ENCODE measurements around the gene COPE.

The COPE gene

GRCh38 chr19:18893587-18894253 is 25.5 kb downstream of the COPE start:
- no peak for DNase-seq

DNA sequence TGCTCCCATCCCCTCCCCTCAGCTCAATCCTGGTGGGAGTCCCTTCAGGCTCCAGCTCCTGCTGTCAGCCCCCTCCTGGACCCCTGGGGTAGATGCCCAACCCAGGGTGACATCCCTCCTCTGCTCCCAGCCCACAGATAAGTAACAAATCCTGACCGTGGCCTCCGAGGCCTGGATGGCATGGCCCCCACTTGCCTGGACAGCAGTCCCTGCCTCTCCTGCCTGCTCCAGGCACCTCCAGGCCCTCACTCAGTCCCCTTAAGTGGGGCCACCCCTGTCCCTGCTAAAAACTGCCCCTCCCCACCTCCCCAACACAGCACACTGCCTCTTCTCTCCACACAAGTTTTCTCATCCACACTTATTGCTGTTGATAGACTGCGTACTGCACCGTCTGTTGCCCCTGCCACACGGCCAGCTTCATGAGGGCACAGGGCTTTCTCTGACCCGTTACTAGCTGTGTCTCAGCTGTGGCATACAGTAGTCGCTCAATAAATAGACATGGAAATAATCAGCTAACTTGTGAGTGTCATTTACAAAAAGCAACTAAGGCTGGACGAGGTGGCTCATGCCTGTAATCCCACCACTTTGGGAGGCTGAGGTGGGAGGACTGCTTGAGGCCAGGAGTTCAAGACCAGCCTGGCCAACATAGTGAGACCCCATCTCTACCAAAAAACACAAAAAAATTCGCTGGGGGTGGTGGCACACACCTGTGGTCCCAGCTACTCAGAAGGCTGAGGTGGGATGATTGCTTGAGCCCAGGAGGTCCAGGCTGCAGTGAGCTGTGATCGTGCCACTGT is 29.0 kb downstream of the COPE start:
- no peak for DNase-seq

GRCh38 chr19:18886972-18887371 is 32.2 kb downstream of the COPE start:
- DNase-seq, result no peak

- no peak for DNase-seq
These were observed 35.5 kb downstream of the COPE start for GRCh38 chr19:18883526-18884304.

- no peak for DNase-seq
These were observed 37.7 kb downstream of the COPE start for GRCh38 chr19:18881491-18881890.

GRCh38 chr19:18879579-18880373 is 39.4 kb downstream of the COPE start:
- no peak for DNase-seq

- no peak for DNase-seq
These were observed 40.2 kb downstream of the COPE start for GRCh38 chr19:18878858-18879578.

DNA sequence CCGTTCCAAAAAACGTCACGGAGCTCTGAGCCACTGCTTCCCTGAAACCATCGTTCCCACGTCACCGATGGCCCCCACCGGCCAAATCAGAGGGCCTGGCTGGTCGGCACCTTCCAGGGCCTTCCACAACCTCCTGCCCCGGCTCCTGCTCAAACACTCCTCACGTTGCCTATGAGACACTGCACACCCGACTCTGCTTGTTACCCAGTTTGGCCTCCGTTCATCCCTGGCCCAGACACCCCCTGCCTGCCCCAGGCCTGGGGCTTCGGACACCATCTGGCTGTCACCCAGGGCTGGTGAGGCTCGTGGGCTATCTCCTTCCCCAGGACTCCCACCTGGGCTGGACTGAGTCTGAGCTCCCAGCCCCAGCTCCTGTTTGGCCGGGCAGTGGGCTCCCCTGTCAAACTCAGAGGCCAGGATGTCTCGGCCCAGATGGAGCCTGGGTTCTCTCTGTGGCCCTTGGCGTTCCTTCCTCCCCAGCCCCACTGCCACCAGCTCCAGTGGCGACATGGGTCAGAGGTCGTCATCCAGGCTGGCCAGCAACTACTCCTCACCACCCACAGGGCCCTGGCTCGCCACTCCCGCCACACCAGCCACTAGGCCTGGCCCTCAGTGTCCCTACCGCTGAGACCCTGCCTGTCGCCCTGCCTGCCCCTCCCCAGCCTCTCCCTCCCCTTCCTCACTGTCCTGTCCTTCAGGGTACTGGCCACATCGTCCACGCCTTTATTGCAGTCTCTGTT is 41.0 kb downstream of the COPE start:
- no peak for DNase-seq

DNA sequence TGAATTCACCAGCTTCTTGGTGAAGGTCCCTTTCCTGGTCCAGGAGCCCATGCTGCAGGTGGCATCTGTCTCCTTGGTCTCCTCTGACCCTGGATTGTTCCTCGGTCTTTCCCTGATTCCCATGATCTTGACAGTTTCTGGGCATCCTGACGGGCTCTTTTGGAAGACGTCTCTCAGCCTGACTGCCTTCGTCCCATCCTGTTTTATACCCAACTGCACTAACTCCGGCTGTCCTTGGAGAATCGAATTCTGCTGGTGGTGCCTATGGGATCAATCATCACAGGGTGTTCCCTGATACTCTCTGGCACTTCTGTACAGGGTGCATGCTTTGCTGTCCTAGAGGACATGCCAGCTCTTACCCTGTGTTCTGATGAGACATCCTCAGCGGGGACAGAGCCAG is 42.3 kb downstream of the COPE start:
- DNase-seq, result no peak

DNA sequence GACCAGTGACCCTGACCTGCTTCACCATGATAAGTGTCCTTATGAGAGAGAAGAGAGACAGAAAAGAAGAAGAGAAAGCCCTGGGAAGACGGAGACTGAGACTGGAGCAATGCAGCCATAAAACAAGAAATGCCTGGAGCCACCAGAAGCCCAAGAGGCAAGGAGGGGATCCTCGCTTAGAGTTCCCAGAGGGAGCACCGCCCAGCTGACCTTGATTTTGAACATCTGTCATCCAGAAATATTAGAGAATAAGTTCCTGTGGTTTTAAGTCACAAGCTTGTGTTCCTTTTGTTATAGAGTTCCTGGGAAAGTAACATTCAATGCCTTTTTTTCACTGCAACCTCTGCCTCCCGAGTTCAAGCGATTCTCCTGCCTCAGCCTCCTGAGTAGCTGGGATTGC is 43.5 kb downstream of the COPE start:
- no peak for DNase-seq

GRCh38 chr19:18871543-18871942 is 47.6 kb downstream of the COPE start:
- no peak for DNase-seq

DNA sequence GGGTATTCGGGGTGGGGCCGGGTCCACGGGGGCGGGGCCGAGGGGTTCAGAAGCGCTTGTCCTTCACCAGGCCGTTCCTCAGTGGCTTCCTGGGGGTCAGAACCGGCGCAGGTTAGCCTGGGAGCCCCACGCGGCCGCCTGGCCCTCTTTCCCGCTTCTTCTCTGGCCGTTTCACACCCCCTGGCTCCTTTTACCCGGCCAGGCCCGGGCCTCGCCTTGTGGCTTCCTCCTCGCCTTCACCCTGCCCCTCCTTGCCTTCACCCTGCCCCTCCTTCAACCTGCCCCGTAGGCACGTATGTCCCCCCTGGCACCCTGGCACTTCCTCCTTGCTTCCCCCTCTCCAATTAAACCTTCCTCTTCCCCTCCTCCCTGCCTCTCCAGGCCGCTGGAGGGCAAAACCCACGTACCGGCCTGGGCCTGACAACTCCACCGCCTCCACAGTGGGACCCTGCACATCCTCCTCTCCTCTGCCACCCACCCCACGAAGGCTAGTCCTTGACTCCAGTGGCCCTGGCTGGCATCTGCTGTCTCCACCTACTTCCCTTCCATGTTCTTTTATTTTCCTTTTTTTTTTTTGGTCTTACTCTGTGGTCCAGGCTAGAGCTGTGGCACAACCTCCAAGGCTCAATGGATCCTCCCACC is 48.5 kb downstream of the COPE start:
- no peak for DNase-seq

DNA sequence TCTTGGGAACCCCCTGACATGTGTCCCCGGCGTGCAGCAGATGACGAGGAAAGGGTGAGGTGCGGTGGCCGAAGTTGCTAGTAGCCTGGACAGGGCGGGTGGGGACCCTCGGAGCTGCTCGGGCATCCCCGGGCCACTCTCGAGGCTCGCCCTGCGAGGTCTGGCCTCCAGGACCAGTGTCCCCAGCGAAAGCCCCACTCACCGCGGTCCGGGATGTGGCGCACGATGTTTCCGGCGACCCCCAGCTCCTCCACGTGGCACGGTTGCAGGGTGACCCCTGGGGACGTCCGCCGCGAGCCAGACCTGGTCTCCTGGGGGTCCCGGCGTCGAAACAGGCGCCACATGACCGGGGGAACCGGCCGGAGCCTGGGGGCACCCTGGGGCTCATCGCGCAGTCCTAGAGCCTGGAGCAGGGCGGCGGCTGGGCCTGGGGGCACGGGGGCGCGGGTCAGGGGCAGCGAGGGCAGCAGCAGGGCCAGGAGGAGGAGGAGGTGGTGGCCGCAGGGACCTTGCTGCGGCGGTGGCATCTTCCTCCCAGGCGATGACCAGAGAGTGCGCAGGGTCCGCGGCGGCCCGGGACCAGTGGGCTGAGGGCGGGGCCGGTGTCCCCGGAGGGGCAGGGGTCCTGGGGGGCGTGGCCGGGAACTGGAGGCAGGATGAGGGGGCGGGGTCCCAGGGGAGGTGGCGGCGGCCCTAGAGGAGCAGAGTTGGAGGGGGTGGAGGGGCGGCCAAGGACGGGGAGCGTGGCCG is 49.2 kb downstream of the COPE start:
- DNase-seq, result no peak

- DNase-seq, result no peak
These were observed 50.1 kb downstream of the COPE start for GRCh38 chr19:18869023-18869618.

- DNase-seq, result no peak
These were observed 50.7 kb downstream of the COPE start for GRCh38 chr19:18868380-18869022.

DNA sequence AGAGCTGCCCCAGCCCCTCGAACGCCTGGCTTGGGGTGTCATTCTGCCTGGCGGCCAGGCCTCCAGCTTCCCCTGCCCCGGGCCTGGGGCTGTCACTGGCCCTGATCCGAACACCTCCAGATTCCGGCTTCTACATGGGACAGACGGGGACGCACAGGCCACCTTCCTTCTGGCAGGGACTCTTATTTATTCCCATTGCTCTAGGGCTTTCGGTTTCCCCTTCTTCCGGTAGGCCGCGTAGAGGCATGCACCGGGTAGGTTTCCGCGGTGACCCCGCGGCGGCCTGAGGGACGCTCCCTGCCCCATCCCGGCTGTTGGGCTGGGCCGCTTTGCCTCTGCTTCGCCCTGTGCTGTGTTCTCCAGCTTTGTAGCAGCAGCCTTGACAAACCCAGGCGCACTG is 51.4 kb downstream of the COPE start:
- no peak for DNase-seq

GRCh38 chr19:18867199-18867598 is 52.0 kb downstream of the COPE start:
- DNase-seq, result no peak

DNA sequence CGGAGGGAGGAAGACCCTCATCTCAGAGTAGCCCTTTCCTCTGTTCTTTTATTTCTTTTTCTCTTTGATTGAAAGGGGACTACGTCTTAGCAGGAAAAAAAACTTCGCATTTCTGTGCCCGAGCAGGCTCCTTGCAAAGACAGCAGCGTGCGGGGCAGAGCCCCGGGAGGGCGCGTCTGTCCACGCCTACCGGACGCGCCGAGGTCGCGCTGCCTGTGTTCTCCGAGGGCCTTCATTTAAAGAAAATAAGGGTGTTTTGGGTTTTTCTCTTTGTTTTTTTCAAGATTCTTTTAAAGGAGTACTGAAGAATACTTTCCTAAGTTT is 52.4 kb downstream of the COPE start:
- DNase-seq, result no peak
